Osteoblast (primary cell): ENCODE results near the gene RPL21. TPM values are rescaled to one million over a fixed set of nuclear protein-coding genes. Genes with fewer than 3 reads are reported as not detected.

Experiments
- DNase-seq: peaks from one replicate; pipeline ENCODE4 v3.0.0; 2011; ENCODE audit warnings: low spot score, mixed read lengths; ENCODE audit not compliant: insufficient read length; ENCODE audit errors: missing footprints
- H2AFZ ChIP-seq: 2 replicates; pipeline ENCODE4 v1.6.0; 2011; ENCODE audit warnings: mild to moderate bottlenecking, low read length
- H3K27ac ChIP-seq: 2 replicates; pipeline ENCODE4 v1.5.1; 2011; ENCODE audit warnings: mild to moderate bottlenecking, low read depth, low read length, moderate library complexity
- H3K27me3 ChIP-seq: 2 replicates; pipeline ENCODE4 v1.6.0; 2012; ENCODE audit warnings: mild to moderate bottlenecking, control low read depth, inconsistent platforms, low read length, moderate library complexity; ENCODE audit not compliant: insufficient read depth
- H3K36me3 ChIP-seq: 2 replicates; pipeline ENCODE4 v1.5.1; 2011; ENCODE audit warnings: mild to moderate bottlenecking, low read length, control low read depth, moderate library complexity; ENCODE audit not compliant: insufficient read depth
- H3K4me1 ChIP-seq: 2 replicates; pipeline ENCODE4 v1.5.1; 2011; ENCODE audit warnings: mild to moderate bottlenecking, low read length, control low read depth, moderate library complexity; ENCODE audit not compliant: insufficient read depth
- H3K4me2 ChIP-seq: 2 replicates; pipeline ENCODE4 v1.6.0; 2011; ENCODE audit warnings: mild to moderate bottlenecking, low read length; ENCODE audit not compliant: insufficient read depth
- H3K4me3 ChIP-seq: fragments of 200-600 bp; sonication (generic); 3 replicates; pipeline ENCODE4 v1.5.1; 2012; ENCODE audit warnings: mild to moderate bottlenecking, low read length, inconsistent platforms; ENCODE audit not compliant: insufficient read depth
- H3K79me2 ChIP-seq: 2 replicates; pipeline ENCODE4 v1.6.0; 2012; ENCODE audit warnings: mild to moderate bottlenecking, low read length, control low read depth, inconsistent platforms; ENCODE audit not compliant: insufficient read depth
- H3K9me3 ChIP-seq: 2 replicates; pipeline ENCODE4 v1.5.1; 2011; ENCODE audit warnings: low read depth, low read length, control low read depth
- H4K20me1 ChIP-seq: 2 replicates; pipeline ENCODE4 v1.6.0; 2012; ENCODE audit warnings: mild to moderate bottlenecking, low read length, control low read depth; ENCODE audit not compliant: insufficient read depth
- CTCF ChIP-seq: IDR thresholded peaks from 2 replicates; pipeline ENCODE4 v1.5.1; 2011; ENCODE audit warnings: mild to moderate bottlenecking, low read depth, low read length, moderate library complexity; ENCODE audit errors: extremely low read depth
- total RNA-seq: library from RNA; depleted of rRNA; stranded (reverse); fragments of >200 nt; gene quantifications from 2 replicates; pipeline ENCODE4 v1.2.3, GENCODE V29; 2012

The RPL21 gene
- total RNA-seq, 1 donor: 544 TPM

- Histone ChIP-seq H3K79me2 (no peaks in the 10 kb centered on the region), H3K36me3 (peaks cover 7% of the 10 kb centered on the region), H2AFZ (no peak overlapping the region), H3K27me3 (no peaks in the 10 kb centered on the region), H3K27ac (peak overlapping the region; percentile 72), H3K4me3 (no peak overlapping the region), H3K9me3 (no peaks in the 10 kb centered on the region), H3K4me1 (peaks cover 9% of the 10 kb centered on the region), H4K20me1 (peaks cover 11% of the 10 kb centered on the region), H3K4me2 (no peak overlapping the region)
- DNase-seq: no peak
- no peak for TF ChIP-seq CTCF
Observed at GRCh38 chr13:27263438-27263837, 12.1 kb downstream of the RPL21 start.

GRCh38 chr13:27264181-27264580 is 12.8 kb downstream of the RPL21 start:
- Histone ChIP-seq H3K27ac (peak overlapping the region; percentile 72), H3K36me3 (peaks cover 2% of the 10 kb centered on the region), H4K20me1 (peaks cover 6% of the 10 kb centered on the region), H3K79me2 (no peaks in the 10 kb centered on the region), H3K4me1 (peaks cover 9% of the 10 kb centered on the region), H3K4me3 (no peak overlapping the region), H2AFZ (no peak overlapping the region), H3K9me3 (no peaks in the 10 kb centered on the region), H3K27me3 (no peaks in the 10 kb centered on the region), H3K4me2 (no peak overlapping the region)
- peak; percentile 91 for DNase-seq
- TF ChIP-seq CTCF: no peak

GRCh38 chr13:27264648-27265047 is 13.3 kb downstream of the RPL21 start:
- Histone ChIP-seq H3K36me3 (peaks cover 2% of the 10 kb centered on the region), H3K27me3 (no peaks in the 10 kb centered on the region), H3K4me2 (no peak overlapping the region), H3K9me3 (no peaks in the 10 kb centered on the region), H3K79me2 (no peaks in the 10 kb centered on the region), H3K4me3 (no peak overlapping the region), H3K27ac (peak overlapping the region; percentile 72), H4K20me1 (peaks cover 6% of the 10 kb centered on the region), H3K4me1 (peaks cover 9% of the 10 kb centered on the region), H2AFZ (no peak overlapping the region)
- peak; percentile 62 for DNase-seq
- TF ChIP-seq CTCF: no peak

- Histone ChIP-seq H3K36me3 (no peaks in the 10 kb centered on the region), H3K4me1 (peaks cover 20% of the 10 kb centered on the region), H2AFZ (no peak overlapping the region), H3K4me2 (no peak overlapping the region), H3K9me3 (no peaks in the 10 kb centered on the region), H3K79me2 (no peaks in the 10 kb centered on the region), H3K27me3 (no peaks in the 10 kb centered on the region), H3K27ac (no peak overlapping the region), H3K4me3 (no peak overlapping the region), H4K20me1 (peaks cover 3% of the 10 kb centered on the region)
- DNase-seq: no peak
- no peak for TF ChIP-seq CTCF
Observed at GRCh38 chr13:27266917-27267316, 15.6 kb downstream of the RPL21 start.
